HG03378 (cell line): ENCODE measurements around the gene PLIN1.

Source experiments
- ATAC-seq: cut with Tn5 transposase; IDR thresholded peaks from one replicate; pipeline ENCODE4 v1.9.1; 2021; ENCODE audit warnings: mild to moderate bottlenecking, moderate library complexity; ENCODE audit not compliant: unreplicated experiment

The PLIN1 gene

DNA sequence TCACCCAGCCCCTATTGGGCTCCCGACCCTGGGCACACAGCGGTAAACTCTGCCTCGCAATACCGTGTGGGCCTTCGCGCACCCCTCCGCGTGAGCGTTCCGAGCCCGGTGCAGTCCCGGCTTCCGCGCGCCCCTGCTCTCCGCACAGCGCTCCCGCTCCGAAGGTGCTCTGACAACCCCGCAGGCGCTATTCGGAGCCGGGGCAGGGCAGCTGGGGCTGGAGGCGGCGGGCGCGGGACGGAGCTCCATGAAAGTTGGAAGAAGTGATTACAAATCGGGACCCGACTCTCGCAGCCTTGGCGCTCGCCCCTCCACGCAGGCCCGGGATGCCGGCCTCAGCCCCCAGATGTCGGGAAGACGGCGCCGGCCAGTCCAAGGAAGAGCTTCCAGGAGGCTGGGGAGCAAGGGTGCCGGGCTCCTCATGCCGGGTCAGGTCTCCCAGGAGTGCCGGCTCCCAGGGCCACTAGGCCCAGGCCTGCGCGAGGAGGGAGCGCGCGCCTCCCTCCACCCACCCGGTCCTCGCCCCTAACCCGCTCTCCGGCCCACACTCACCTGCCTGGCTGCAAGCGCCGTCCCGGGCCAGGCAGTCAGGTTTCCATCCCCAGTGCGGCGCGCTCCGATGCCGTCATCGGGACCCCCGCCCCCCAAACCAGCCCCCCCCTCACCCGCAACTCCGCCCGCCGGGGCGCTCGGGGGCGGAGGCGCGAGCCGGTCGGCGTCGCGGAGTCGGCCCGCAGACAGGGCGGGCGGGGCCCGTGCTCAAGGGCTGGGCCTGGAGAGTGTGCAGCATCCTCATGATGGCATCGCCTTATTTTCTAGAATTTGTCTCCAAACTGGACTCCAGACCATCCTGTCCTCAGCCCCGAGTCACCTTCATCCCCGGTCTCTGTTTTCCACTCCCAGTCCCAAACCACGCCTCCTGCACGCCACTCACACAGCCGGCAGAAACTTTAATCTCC, 24.0 kb downstream of the PLIN1 start, which contains the start of gene KIF7:
KIF7 (minus strand) TSS at position 621 of the 959 bp plus-strand sequence. CDS start 2,537 bp downstream, outside the sequence.
- ATAC-seq, result no peak

DNA sequence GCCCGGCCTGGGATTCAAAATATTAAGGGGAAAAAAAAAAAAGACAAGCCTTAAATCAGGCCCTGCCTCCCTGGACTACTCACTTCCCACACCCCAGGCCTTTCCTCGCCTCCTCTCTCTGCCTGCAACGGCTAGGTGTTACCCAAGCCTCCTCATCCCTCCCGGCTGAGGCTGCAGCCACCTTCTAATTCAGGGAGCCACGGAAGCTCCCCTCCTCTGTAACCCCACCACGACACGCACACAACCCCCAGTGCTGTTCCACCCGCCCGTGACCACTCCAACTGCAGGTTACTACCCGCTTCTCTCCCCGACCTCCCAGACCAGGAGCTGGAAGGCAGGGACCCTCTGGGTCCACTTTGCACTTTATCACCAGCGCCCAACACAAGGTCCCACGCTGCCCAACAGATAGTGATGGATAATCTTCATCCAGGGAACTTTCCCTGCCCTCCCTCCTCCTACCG, 24.8 kb downstream of the PLIN1 start:
- no peak for ATAC-seq

DNA sequence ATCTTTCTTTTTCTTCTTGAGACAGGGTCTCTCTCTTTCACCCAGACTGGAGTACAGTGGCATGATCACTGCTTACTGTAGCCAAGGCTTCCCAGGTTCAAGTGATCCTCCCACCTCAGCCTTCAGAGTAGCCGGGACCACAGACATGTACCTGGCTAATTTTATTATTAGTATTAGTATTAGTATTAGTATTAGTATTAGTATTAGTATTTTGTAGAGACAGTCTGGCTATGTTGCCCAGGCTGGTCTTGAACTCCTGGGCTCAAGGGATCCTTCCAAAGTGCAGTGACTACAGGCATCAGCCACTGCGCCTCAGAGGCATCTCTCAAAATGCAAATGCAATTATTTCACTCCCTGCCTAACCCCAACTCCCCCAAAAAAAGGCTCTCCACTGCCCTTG, 25.6 kb downstream of the PLIN1 start:
- no peak for ATAC-seq

DNA sequence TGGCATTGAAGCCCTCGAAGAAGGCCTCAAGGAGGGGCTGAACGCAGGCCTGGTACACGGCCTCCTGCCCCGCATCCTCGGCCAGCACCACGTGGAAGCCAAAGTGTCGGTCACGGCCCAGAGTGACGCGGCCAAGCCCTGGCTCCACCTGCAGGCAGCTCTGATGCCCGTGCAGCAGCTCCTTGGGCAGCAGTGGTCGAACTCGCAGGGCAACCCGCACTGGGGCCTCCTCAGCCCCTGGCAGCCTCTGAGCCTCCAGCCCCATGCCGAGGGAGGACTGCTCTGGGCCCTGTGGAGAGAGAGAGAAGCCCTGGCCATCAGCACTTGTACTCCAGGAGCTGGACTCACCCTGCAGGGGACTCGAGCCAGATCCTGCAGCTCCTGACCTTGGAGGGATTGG, 26.5 kb downstream of the PLIN1 start:
- ATAC-seq, result no peak

DNA sequence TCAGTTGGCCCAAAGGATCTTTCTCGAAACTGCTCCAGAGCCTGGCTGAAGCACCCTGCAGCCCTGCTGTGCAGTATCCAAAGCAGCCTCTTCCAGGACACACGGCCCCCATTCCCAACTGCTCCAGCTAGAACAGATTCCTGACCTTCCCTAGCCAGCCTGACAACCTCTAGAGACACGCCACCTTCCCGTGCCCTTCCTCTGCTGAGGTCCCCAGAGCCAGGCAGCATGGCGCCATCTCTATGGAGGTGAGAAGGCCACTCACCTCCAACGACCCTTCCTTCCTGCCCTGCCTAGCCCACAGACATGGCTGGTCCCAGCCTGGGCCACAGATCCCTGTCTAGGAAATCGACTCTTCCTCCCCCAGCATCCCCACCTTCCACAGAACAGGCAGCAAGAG, 27.0 kb downstream of the PLIN1 start:
- ATAC-seq, result no peak

DNA sequence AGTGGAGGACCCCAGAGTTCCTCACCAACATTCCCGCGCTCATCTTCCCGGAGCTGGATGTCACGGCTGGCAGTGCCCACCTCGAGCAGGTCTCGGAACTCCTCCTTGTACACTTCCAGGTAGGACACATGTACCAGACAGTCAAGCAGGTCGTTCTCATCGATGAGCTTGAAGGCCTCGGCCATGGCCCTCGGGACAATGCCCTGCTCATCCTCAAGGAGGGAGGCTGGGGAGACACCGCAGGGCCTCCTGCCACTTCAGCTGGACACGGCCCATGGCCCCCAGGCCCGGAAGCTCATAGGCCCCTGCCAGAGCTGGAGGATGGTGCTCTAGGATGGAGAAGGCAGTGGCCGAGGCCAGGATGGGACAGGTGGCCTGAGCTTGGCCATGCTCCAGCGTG, 29.5 kb downstream of the PLIN1 start:
- ATAC-seq, result no peak

DNA sequence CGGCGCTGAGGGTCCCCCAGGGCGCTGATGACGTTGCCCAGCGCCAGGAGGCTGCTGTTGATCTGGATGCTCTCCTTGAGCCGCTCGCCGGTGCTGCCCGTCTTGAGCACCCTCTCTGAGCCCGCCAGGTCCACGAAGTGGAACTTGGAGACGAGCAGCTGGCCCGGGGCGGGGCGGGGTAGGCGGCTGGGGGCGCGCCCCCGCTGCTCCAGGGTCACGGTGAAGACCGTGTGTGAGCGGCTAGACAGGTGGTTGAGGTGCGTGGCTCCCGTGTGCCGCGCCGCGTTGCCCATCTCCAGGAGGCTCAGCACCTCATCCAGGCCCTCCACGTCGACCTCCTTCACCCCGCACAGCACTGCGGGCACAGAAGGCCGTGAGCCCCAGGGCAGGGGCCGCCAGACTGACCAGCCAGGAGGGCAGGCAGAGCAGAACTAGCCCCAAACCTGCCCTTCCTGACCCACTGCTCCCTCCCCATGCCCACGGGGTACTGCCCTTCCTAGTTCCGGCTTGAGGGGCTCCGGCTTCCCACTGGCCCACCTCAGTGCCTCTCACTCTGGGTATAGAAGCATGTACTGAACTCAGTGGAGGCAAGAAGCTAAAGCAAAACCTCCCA, 30.0 kb downstream of the PLIN1 start:
- no peak for ATAC-seq

DNA sequence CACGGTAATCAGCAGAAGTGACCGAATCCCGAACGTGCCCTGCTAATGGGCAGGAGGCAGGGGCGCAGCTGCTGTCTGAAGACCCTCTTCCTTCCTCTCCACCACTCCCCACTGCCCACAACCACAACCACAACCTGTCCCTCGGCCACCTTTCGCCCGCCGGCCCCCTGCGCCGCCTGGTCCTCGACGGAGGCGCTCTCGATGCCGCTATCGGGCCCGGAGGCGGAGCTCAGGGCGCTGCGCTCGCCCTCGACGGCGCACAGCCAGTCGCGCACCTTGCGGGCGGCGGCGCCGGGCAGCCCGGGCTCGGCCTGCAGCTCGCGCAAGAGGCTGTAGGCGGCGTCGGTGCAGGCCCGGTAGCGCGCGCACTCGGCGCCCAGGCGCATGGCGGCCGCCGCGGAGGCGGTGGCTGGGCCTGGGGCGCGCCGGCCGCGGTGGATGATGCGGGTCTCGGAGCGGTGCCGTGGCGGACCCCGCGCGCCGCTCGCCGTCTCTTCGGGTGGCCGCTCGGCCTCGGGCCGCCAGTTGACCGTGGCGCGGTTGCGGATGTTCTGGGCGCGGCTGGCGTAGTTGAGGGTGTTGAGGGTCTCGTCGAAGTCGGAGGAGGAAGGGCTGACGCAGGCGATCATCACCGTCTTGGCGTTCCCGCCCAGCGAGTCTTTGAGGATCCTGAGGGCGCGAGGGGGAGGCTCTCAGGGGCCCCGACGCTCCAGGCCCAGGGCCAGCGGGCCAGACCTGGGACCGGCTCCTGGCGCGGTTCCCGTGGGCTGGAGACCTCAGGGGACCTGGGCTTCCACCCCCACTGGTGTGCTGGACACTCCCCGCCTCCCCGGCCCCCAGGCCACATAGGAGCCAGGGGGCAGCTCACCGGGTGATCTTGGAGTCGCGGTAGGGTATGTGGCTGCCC, 30.8 kb downstream of the PLIN1 start:
- no peak for ATAC-seq

DNA sequence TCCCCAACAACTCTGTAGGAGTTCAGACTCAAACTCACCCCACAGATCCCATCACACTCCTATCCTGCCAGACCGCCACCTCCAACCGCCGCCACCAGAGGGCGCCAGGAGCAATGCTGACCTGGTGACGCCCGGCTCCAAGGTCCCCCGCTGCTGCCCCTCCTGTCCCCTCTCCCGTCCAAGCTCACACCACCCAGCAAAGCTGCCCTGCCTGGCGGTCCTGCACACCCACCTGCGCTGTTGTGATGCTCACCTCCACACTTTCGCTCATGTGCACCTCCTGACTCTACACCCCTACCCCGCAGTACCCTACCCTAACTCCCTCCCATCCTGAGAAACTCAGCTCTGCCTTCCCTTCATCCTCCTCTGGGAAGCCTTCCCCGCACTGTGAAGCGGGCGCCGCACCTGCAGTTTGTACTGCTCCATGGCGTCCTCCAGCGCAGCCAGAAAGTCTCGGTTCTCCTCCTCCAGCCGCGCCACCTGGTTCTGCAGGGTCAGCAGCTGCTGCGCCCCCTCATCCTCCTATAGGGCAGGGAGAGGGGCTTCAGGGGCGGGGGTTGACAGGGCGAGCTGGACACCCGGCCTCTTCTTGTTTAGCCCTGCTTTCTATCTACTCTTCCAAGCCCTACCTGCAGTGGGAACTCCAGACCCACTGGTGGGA, 31.8 kb downstream of the PLIN1 start:
- no peak for ATAC-seq

DNA sequence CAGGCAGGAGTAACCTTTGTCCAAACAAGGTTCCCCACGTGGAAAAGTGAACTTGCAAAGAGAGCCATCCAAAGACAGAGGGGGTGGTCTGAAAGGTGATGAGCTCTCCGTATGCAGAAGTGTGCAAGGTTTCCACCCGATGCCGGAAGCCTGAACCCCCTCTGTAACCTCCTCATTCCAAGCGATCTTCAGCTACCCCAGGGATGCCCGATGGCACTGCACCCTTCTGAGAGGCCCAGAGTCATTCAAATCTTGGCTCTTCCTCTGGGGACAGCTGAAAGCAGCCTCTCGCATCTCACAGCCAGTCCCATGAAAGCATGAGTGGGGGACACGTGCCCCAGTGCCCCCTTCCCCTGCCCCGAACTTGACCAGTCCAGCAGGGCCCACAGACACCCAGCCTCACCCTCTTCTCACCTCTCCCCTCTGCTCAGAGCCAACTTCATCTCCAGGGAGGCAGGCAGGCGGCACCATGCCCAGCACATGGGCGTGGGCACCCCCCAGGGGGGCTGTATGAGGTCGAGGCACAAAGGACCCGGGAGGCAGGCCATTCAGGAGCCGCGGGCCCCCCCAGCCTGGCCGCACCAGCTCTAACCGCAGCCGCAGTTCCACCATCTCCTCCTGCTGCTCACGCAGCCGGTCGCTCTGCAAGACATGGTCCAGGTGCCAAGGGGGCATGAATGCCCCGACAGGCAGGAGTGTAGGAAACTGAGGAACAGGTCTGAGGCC, 32.6 kb downstream of the PLIN1 start:
- no peak for ATAC-seq

DNA sequence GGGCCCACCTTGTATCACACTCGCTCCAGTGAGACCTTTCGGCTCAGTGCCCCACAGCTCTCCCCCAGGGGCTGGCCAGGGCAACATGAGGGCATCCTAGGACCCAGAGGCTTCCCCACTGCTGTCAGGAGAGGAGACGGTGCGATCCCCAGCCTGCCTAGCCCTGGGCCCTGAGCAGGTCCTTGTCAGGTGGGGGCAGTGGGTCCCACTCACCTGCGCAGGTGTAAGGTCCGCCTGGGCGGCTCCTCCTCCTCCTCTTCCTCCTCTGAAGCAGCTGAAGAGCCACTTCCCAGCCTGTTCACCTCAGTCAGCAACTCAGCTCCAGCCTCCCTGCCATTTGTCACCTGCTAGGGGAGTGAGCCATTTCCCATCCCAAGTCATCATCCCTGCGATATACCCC, 33.5 kb downstream of the PLIN1 start:
- no peak for ATAC-seq

DNA sequence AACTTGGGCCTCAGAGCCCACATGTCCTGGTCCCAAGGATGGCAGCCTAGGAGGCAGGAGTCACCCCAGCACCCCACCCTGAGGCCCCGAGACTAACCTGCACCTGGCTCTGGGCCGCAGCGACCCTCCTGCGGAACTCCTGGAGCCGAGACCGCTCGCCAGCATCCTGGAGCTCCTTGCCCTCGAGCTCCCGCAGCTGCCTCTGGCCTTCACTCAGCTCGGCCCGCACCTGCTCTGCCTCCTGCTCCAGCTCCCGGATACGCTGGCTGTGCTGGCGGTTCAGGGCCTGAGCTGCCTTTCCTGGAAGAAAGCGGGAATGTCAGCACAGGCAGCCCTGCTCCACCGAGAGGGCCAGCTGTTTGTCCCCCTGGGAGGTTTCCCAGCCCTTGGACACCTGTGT, 37.1 kb downstream of the PLIN1 start:
- no peak for ATAC-seq

DNA sequence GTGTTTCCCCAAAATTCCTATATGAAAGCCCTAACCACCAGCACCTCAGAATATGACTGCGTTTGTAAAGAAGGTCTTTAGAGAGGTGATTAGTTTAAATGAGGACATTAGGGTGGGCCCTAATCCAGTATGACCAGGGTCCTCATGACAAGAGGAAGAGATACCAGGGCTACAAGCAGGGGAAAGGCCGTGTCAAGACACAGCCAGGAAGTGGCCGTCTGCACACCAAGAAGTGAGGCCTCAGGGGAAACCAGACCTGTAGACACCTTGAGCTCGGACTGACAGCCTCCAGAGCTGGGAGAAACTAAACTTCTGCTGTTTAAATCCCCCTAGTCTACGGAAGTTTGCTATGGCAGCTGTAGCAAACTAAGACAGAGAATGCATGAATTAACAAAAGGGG, 38.1 kb downstream of the PLIN1 start:
- no peak for ATAC-seq

DNA sequence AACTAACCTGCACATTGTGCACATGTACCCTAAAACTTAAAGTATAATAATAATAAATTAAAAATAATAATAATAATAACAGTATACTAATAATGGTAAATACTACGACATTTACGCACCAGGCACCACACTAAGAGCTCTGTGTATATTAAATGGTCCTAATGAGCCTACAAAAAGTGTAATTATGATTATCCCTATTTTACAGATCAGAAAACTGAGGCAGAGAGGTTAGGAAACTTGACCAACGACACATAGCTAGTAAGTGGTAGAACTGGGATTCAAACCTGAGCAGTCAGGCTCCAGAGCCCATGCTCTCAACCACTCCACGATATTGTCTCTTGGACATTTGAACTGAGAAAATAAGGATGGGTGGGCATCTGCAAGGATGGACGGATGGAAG, 38.9 kb downstream of the PLIN1 start:
- ATAC-seq, result no peak

DNA sequence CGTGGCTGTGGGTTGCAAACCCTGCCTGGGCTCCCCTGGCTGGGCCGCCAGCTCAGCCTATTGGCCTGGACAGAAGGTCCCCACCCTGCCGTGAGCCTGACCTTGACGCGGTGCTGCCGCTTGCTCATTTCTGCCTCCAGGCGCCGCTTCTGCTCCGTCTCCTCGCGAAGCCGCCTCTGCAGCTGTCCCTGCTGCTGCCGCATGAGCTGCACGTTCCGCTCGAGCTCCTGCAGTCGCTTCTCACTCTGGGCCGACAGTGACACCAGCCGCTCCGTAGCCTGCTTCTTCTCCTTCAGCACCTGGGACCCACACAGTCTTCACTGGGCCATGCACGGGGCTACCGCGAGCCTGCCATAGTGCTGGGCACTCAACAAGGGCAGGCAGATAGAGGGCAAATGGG, 45.6 kb downstream of the PLIN1 start:
- no peak for ATAC-seq

DNA sequence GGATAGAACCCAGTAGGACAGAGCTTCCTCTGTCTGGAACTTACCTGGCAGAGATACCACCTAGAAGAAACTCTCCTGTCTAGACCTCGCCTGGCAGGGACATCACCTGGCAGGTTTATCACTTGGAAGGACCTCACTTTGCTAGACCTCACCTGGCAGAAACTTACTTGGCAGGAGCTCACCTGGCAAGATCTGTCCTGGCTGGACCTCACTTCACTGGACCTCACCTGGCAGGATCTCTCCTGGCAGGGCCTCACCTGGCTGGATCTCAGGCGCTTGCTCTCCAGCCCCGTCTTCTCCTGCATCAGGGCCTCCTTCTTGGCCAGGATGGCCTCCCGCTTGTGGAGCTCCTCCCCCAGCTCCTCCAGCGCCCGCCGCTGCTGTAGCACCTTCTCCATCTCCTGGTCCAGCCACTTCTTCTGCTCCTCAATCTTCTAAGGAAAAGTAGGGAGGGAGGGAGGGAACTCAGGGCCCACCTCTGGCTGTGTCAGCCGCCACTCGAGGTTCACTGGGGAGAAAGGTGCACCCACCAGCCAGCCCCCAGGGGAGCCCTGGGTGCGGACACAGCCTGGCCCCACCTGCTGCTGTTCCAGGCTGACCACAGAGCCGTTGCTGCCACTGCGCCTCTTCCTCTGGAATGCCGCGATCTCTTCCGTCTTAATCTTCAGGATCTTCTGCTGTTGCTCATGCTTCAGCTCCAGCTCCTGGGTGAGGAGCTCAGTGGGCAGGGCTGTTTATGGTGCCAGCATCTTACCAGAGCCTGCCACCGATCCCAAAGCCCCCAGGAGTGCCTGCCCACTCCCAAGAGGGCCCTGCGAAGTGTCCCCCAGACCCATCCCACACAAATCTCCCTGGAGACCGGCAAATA, 46.4 kb downstream of the PLIN1 start:
- ATAC-seq, result no peak

DNA sequence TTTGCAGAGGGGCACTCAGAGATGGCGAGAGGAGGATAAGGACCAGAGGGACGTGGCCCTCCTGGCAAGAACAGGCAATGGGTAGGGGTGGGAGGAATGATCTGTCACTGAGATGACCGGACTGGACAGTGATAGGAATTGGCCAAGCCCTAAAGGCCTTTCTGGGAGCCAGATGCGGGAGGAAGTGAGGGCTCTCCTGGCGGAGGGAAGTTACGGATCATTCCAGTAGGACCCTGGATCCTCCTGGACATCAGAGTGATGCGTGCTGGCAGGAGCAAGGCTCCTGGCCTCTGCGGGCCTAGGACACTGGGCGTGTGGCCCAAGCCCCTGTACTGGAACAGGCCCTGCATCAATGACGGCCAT, 47.3 kb downstream of the PLIN1 start:
- no peak for ATAC-seq

DNA sequence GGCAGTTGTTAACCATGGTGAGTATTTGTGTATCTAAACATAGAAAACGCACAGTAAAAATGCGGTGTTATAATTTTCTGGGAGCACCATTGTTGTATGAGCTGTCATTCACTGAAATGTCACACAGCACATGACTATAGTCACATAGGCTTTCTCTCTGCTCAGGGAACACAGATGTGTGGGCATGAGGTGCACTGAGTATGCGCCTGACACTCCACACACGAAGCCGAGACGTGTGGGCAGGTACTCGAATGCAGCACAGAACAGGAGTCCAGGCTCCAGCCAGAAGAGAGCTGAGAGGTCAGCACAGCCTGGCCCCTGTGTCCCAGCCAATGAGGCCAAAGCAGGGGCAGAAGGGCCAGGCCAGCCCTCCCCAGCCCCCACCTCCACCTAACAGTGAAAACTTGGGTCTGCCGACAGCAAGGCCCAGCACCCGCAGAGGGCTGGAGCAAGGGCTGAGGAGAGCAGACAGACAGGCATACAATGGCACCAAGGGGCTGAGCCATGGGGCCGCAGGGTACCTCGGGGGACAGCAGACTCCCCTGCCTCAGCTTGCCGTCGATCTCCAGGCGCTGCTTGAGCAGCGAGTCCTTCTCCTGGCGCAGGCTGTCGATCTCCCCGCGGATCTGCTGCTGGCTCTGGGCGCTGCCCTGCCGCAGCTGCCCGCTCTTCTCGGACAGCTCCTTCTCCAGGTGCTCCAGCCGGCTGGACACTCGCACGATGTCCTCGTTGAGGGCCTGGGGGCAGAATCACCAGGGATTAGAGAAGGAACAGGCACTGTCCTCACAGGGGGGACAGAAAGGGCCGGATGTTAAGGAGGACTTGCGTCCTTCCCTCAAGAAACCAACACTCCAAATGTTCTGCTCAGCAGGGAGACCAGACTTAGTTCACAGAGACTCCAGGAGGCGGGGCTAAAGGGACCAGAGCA, 47.9 kb downstream of the PLIN1 start:
- ATAC-seq, result no peak
